HepG2 (cell line): ENCODE results near the gene DNAJA3. TPM values are rescaled to one million over a fixed set of nuclear protein-coding genes. Genes with fewer than 3 reads are reported as not detected.
A peak's percentile ranks its signal among the peaks of the same experiment; 100 is the strongest.

Experiments
- FOXA3 ChIP-seq: IDR thresholded peaks from 2 replicates; pipeline ENCODE4 v1.6.1; 2016; ENCODE audit warnings: missing genetic modification reagents, missing compliant biosample characterization
- MIXL1 ChIP-seq: IDR thresholded peaks from 2 replicates; pipeline ENCODE4 v1.6.1; 2016
- MYNN ChIP-seq: sonication (generic); formaldehyde crosslinking; IDR thresholded peaks from 2 replicates; pipeline ENCODE4 v1.4.0; 2020; ENCODE audit warnings: mild to moderate bottlenecking, low read depth, missing genetic modification reagents
- NR2C2 ChIP-seq: sonication (generic); formaldehyde crosslinking; IDR thresholded peaks from 2 replicates; pipeline ENCODE4 v1.4.0; 2020; ENCODE audit warnings: missing genetic modification reagents, mild to moderate bottlenecking, moderate library complexity, borderline replicate concordance
- PAWR ChIP-seq: sonication (generic); formaldehyde crosslinking; IDR thresholded peaks from 2 replicates; pipeline ENCODE4 v1.4.0; 2020; ENCODE audit warnings: missing genetic modification reagents, mild to moderate bottlenecking, borderline replicate concordance
- RXRA ChIP-seq: sonication (generic); formaldehyde crosslinking; IDR thresholded peaks from 2 replicates; pipeline ENCODE4 v1.5.1; 2020; ENCODE audit warnings: missing genetic modification reagents
- SAP130 ChIP-seq: IDR thresholded peaks from 2 replicates; pipeline ENCODE4 v1.6.1; 2016; ENCODE audit warnings: low read depth
- TRAFD1 ChIP-seq: sonication (generic); formaldehyde crosslinking; IDR thresholded peaks from 2 replicates; pipeline ENCODE4 v1.5.1; 2020; ENCODE audit warnings: missing genetic modification reagents, mild to moderate bottlenecking, borderline replicate concordance
- ZBTB7A ChIP-seq: sonication (generic); formaldehyde crosslinking; IDR thresholded peaks from 2 replicates; pipeline ENCODE4 v1.8.0; 2022; ENCODE audit warnings: mild to moderate bottlenecking, missing genetic modification reagents
- polyA plus RNA-seq, 8 experiments: library from polyadenylated mRNA; depleted of rRNA in 3 of 8; stranded (reverse) in 7 of 8; unstranded in 1 of 8; fragments of >200 nt; fragmentation: Illumina TruSeq in 4 of 8; extraction: Trizol in 4 of 8; gene quantifications; 2 replicates each; pipeline versions ENCODE4 v1.2.1 to v1.2.3, GENCODE V29; 2011 to 2016; ENCODE audit warnings: low read depth in 4 of 8, missing spikeins in 1 of 8, mixed read lengths in 1 of 8; ENCODE audit not compliant: insufficient read depth in 1 of 8
- total RNA-seq, 5 experiments: library from RNA; depleted of rRNA; stranded (reverse); fragments of >200 nt; fragmentation: Illumina TruSeq; extraction: Trizol; gene quantifications; 2 replicates each; pipeline ENCODE4 v1.2.3, GENCODE V29; 2016; ENCODE audit warnings: low read depth in 1 of 5
- TF ChIP-seq, protein P1 (sequence below): sonication (generic); formaldehyde crosslinking; IDR thresholded peaks from 2 replicates; pipeline ENCODE4 v1.4.0; 2020; ENCODE audit warnings: missing genetic modification reagents, borderline replicate concordance
- TF ChIP-seq, protein P2 (sequence below): IDR thresholded peaks from 2 replicates; pipeline ENCODE4 v1.6.1; 2016; ENCODE audit warnings: control low read depth
- TF ChIP-seq, protein P3 (sequence below), 2 experiments: fragments of 450-650 bp in 1 of 2; sonication (generic) in 1 of 2; formaldehyde crosslinking in 1 of 2; IDR thresholded peaks; 2 replicates each; pipeline versions ENCODE4 v1.6.1 to v1.8.0; 2016 to 2022; ENCODE audit warnings: antibody characterized with exemption in 1 of 2, mild to moderate bottlenecking in 1 of 2, missing genetic modification reagents in 1 of 2

The DNAJA3 gene
- total and polyA plus RNA-seq, 2 of the 13 experiments (the other 11 are each of a cell fraction or from before 2014, with no cell fraction given): 77.0 to 83.3 TPM

GRCh38 chr16:4415538-4416199 lies 10.0 kb upstream of the DNAJA3 start (continued):
- TF ChIP-seq, protein P1, sequence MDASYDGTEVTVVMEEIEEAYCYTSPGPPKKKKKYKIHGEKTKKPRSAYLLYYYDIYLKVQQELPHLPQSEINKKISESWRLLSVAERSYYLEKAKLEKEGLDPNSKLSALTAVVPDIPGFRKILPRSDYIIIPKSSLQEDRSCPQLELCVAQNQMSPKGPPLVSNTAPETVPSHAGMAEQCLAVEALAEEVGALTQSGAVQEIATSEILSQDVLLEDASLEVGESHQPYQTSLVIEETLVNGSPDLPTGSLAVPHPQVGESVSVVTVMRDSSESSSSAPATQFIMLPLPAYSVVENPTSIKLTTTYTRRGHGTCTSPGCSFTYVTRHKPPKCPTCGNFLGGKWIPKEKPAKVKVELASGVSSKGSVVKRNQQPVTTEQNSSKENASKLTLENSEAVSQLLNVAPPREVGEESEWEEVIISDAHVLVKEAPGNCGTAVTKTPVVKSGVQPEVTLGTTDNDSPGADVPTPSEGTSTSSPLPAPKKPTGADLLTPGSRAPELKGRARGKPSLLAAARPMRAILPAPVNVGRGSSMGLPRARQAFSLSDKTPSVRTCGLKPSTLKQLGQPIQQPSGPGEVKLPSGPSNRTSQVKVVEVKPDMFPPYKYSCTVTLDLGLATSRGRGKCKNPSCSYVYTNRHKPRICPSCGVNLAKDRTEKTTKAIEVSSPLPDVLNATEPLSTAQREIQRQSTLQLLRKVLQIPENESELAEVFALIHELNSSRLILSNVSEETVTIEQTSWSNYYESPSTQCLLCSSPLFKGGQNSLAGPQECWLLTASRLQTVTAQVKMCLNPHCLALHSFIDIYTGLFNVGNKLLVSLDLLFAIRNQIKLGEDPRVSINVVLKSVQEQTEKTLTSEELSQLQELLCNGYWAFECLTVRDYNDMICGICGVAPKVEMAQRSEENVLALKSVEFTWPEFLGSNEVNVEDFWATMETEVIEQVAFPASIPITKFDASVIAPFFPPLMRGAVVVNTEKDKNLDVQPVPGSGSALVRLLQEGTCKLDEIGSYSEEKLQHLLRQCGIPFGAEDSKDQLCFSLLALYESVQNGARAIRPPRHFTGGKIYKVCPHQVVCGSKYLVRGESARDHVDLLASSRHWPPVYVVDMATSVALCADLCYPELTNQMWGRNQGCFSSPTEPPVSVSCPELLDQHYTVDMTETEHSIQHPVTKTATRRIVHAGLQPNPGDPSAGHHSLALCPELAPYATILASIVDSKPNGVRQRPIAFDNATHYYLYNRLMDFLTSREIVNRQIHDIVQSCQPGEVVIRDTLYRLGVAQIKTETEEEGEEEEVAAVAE (CRISPR knock-in tag): no peak
- peak; percentile 14; the same call in 1 of the 2 replicates for TF ChIP-seq NR2C2
- no peak for TF ChIP-seq TRAFD1 (CRISPR knock-in tag)
- TF ChIP-seq, protein P2, sequence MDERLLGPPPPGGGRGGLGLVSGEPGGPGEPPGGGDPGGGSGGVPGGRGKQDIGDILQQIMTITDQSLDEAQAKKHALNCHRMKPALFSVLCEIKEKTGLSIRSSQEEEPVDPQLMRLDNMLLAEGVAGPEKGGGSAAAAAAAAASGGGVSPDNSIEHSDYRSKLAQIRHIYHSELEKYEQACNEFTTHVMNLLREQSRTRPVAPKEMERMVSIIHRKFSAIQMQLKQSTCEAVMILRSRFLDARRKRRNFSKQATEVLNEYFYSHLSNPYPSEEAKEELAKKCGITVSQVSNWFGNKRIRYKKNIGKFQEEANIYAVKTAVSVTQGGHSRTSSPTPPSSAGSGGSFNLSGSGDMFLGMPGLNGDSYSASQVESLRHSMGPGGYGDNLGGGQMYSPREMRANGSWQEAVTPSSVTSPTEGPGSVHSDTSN: no peak
- no peak; the same call in none of the 2 replicates for TF ChIP-seq SAP130 (CRISPR knock-in tag)
- TF ChIP-seq PAWR (CRISPR knock-in tag): no peak
- 0 out of 2 replicates have a peak, but pooled peaks have one; percentile 6 for TF ChIP-seq FOXA3 (CRISPR knock-in tag)
- TF ChIP-seq RXRA: peak; percentile 91
- no peak for TF ChIP-seq MYNN (CRISPR knock-in tag)
- peak; percentile 63; the same call in 1 of the 2 replicates for TF ChIP-seq ZBTB7A
- TF ChIP-seq MIXL1 (CRISPR knock-in tag): no peak
- TF ChIP-seq, protein P3, sequence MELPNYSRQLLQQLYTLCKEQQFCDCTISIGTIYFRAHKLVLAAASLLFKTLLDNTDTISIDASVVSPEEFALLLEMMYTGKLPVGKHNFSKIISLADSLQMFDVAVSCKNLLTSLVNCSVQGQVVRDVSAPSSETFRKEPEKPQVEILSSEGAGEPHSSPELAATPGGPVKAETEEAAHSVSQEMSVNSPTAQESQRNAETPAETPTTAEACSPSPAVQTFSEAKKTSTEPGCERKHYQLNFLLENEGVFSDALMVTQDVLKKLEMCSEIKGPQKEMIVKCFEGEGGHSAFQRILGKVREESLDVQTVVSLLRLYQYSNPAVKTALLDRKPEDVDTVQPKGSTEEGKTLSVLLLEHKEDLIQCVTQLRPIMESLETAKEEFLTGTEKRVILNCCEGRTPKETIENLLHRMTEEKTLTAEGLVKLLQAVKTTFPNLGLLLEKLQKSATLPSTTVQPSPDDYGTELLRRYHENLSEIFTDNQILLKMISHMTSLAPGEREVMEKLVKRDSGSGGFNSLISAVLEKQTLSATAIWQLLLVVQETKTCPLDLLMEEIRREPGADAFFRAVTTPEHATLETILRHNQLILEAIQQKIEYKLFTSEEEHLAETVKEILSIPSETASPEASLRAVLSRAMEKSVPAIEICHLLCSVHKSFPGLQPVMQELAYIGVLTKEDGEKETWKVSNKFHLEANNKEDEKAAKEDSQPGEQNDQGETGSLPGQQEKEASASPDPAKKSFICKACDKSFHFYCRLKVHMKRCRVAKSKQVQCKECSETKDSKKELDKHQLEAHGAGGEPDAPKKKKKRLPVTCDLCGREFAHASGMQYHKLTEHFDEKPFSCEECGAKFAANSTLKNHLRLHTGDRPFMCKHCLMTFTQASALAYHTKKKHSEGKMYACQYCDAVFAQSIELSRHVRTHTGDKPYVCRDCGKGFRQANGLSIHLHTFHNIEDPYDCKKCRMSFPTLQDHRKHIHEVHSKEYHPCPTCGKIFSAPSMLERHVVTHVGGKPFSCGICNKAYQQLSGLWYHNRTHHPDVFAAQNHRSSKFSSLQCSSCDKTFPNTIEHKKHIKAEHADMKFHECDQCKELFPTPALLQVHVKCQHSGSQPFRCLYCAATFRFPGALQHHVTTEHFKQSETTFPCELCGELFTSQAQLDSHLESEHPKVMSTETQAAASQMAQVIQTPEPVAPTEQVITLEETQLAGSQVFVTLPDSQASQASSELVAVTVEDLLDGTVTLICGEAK (IDR thresholded peaks at IDR 0.05): no peak
- TF ChIP-seq, protein P3 (CRISPR knock-in tag; IDR thresholded peaks at IDR 0.05): no peak
